Chondrocyte (in vitro differentiated cells): Measurements from ENCODE around the gene ALCAM. TPM values are rescaled to one million over a fixed set of nuclear protein-coding genes. Genes with fewer than 3 reads are reported as not detected.

Experiments
- DNase-seq: peaks from one replicate; pipeline ENCODE4 v3.0.0; 2021; ENCODE audit warnings: mixed read lengths, low spot score
- H3K27ac Mint-ChIP-seq: one replicate; pipeline ENCODE4 v1.8.0; 2021; ENCODE audit warnings: mild to moderate bottlenecking, moderate library complexity, mixed read lengths; ENCODE audit not compliant: unreplicated experiment
- H3K27me3 Mint-ChIP-seq: 2 replicates; pipeline ENCODE4 v1.8.0; 2021; ENCODE audit warnings: low read depth, mixed read lengths
- H3K36me3 Mint-ChIP-seq: 2 replicates; pipeline ENCODE4 v1.8.0; 2021; ENCODE audit warnings: low read depth, mixed read lengths
- H3K4me1 Mint-ChIP-seq: 2 replicates; pipeline ENCODE4 v1.8.0; 2021; ENCODE audit warnings: low read depth, mild to moderate bottlenecking, mixed read lengths
- H3K4me3 Mint-ChIP-seq: one replicate; pipeline ENCODE4 v1.8.0; 2021; ENCODE audit warnings: mild to moderate bottlenecking, moderate library complexity, mixed read lengths; ENCODE audit not compliant: unreplicated experiment
- H3K9me3 Mint-ChIP-seq: 2 replicates; pipeline ENCODE4 v1.8.0; 2021; ENCODE audit warnings: low read depth, mixed read lengths
- total RNA-seq: library from RNA; stranded (reverse); gene quantifications from 3 replicates; pipeline ENCODE4 v1.2.1, GENCODE V29; 2021
- TF ChIP-seq, protein P1 (sequence below): fragments of 200-600 bp; sonication (generic); IDR thresholded peaks from 2 replicates; pipeline ENCODE4 v1.5.0; 2021; ENCODE audit warnings: antibody characterized with exemption, mild to moderate bottlenecking, moderate library complexity

Gene ALCAM
- total RNA-seq, 1 donor from 2014 or later, result 270 TPM

DNA sequence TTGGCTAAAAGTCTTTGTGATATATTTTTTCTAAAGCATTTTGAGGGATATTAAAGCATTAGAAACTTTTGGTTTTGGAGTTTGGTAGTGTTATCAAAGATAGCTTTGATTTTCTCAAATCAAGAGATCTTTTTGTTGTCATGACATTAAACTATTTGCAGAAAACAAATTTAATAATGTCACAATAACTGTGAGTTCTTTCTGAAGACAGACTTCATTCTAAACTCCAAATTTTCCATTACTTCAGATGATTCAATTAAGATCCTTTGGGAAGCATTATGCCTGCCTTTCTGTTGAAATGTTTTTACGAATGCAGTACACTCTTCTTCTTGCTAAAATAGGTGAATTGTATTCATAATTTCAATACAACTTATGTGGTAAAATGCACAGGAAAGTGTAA is 145.4 kb downstream of the ALCAM start:
- Mint-ChIP-seq H3K4me3 (no peak overlapping the region), H3K9me3 (no peaks in the 10 kb centered on the region), H3K27me3 (no peaks in the 10 kb centered on the region), H3K27ac (peak overlapping the region; percentile 43), H3K4me1 (peaks cover 74% of the 10 kb centered on the region), H3K36me3 (no peaks in the 10 kb centered on the region)
- TF ChIP-seq, protein P1, sequence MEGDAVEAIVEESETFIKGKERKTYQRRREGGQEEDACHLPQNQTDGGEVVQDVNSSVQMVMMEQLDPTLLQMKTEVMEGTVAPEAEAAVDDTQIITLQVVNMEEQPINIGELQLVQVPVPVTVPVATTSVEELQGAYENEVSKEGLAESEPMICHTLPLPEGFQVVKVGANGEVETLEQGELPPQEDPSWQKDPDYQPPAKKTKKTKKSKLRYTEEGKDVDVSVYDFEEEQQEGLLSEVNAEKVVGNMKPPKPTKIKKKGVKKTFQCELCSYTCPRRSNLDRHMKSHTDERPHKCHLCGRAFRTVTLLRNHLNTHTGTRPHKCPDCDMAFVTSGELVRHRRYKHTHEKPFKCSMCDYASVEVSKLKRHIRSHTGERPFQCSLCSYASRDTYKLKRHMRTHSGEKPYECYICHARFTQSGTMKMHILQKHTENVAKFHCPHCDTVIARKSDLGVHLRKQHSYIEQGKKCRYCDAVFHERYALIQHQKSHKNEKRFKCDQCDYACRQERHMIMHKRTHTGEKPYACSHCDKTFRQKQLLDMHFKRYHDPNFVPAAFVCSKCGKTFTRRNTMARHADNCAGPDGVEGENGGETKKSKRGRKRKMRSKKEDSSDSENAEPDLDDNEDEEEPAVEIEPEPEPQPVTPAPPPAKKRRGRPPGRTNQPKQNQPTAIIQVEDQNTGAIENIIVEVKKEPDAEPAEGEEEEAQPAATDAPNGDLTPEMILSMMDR, result no peak
- no peak for DNase-seq

DNA sequence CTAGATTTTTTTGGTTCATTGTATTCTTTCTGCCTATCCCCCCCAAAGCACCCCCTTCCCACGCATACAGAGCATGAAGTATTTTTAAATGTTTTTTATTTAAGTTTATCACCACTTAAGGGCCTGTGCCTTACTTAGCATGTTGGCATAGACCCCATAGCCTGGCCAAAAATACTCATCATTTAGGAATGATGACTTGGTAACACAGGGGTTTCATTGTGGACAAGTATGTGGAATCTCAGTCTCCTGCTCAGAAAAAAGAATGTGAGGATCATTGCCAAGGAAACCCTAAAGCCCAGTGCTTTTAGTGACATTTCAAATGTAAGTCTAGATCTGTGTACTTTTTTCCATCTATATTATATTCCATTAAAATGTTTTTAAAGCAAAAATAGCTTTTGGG is 146.3 kb downstream of the ALCAM start:
- TF ChIP-seq, protein P1, result no peak
- no peak for DNase-seq
- peaks cover 79% of the 10 kb centered on the region for H3K4me1 Mint-ChIP-seq
- no peak overlapping the region for H3K4me3 Mint-ChIP-seq
- no peaks in the 10 kb centered on the region for H3K36me3 Mint-ChIP-seq
- no peaks in the 10 kb centered on the region for H3K27me3 Mint-ChIP-seq
- H3K27ac Mint-ChIP-seq, result peak overlapping the region; percentile 58
- no peaks in the 10 kb centered on the region for H3K9me3 Mint-ChIP-seq

GRCh38 chr3:105513886-105514285 is 147.2 kb downstream of the ALCAM start:
- H3K27ac Mint-ChIP-seq, result peak overlapping the region; percentile 17
- no peak for DNase-seq
- H3K27me3 Mint-ChIP-seq, result no peaks in the 10 kb centered on the region
- no peaks in the 10 kb centered on the region for H3K9me3 Mint-ChIP-seq
- TF ChIP-seq, protein P1, result no peak
- H3K4me3 Mint-ChIP-seq, result no peak overlapping the region
- peaks cover 79% of the 10 kb centered on the region for H3K4me1 Mint-ChIP-seq
- H3K36me3 Mint-ChIP-seq, result no peaks in the 10 kb centered on the region

- TF ChIP-seq, protein P1, result no peak
- DNase-seq, result no peak
- Mint-ChIP-seq H3K4me3 (no peak overlapping the region), H3K36me3 (no peaks in the 10 kb centered on the region), H3K4me1 (peaks cover 70% of the 10 kb centered on the region), H3K9me3 (no peaks in the 10 kb centered on the region), H3K27me3 (no peaks in the 10 kb centered on the region), H3K27ac (no peak overlapping the region)
These were observed 148.7 kb downstream of the ALCAM start for GRCh38 chr3:105515372-105515771.

DNA sequence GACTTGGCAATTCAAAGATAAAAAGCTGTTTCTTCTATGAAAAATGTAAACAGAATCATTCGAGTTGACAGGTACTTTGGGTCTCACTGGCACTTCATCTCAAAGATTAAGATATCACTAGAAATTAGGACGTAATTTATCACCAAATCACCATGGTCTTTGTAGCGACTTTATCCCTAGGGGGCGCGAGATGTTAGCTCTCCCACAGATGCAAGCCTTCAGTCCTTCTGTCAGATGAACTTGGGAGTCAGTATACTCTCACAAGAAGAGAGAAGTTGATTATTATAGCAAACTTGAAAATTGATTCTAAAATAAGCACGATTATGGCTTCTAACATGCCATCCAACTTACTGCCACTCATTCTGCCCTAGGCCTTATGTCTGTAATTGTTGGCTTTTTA is 150.3 kb downstream of the ALCAM start:
- H3K36me3 Mint-ChIP-seq, result peaks cover 2% of the 10 kb centered on the region
- TF ChIP-seq, protein P1, result peak; percentile 41
- no peak overlapping the region for H3K4me3 Mint-ChIP-seq
- DNase-seq, result no peak
- H3K9me3 Mint-ChIP-seq, result no peaks in the 10 kb centered on the region
- H3K27ac Mint-ChIP-seq, result no peak overlapping the region
- no peaks in the 10 kb centered on the region for H3K27me3 Mint-ChIP-seq
- H3K4me1 Mint-ChIP-seq, result peaks cover 60% of the 10 kb centered on the region
